Epithelial cell of esophagus (primary cell): Measurements from ENCODE around the gene SDHAF1.

Experiments used
- DNase-seq: peaks from one replicate; pipeline ENCODE4 v3.0.0; 2010; ENCODE audit warnings: low read depth
- H3K4me3 ChIP-seq: 2 replicates; pipeline ENCODE4 v1.5.1; 2011; ENCODE audit warnings: mild to moderate bottlenecking, low read length, control low read depth
- TF ChIP-seq, protein P1 (sequence below): IDR thresholded peaks from 2 replicates; pipeline ENCODE4 v1.5.1; 2011; ENCODE audit warnings: low read depth, mild to moderate bottlenecking, low read length, control low read depth, inconsistent platforms; ENCODE audit not compliant: insufficient read depth; ENCODE audit errors: missing control alignments

Gene SDHAF1

DNA sequence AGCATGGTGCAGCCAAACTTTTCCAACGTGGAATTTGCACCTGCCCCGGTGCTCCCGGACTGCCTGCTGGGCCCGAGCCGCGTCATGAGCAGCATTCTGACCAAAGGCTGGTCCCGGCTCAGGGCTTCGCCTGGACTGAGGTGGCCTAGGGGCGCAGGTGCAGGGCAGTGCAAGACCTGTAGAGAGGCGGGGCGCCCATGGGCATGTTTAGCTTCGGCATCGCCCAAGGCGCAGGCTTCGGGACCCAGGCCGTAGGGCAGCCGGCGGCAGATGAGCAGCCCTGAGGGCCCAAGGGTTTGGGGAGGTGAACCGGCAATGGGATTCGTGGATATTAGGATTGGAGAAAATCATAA, 35.0 kb upstream of the SDHAF1 start:
- no peak overlapping the region for H3K4me3 ChIP-seq
- TF ChIP-seq, protein P1, sequence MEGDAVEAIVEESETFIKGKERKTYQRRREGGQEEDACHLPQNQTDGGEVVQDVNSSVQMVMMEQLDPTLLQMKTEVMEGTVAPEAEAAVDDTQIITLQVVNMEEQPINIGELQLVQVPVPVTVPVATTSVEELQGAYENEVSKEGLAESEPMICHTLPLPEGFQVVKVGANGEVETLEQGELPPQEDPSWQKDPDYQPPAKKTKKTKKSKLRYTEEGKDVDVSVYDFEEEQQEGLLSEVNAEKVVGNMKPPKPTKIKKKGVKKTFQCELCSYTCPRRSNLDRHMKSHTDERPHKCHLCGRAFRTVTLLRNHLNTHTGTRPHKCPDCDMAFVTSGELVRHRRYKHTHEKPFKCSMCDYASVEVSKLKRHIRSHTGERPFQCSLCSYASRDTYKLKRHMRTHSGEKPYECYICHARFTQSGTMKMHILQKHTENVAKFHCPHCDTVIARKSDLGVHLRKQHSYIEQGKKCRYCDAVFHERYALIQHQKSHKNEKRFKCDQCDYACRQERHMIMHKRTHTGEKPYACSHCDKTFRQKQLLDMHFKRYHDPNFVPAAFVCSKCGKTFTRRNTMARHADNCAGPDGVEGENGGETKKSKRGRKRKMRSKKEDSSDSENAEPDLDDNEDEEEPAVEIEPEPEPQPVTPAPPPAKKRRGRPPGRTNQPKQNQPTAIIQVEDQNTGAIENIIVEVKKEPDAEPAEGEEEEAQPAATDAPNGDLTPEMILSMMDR = no peak
- no peak for DNase-seq

DNA sequence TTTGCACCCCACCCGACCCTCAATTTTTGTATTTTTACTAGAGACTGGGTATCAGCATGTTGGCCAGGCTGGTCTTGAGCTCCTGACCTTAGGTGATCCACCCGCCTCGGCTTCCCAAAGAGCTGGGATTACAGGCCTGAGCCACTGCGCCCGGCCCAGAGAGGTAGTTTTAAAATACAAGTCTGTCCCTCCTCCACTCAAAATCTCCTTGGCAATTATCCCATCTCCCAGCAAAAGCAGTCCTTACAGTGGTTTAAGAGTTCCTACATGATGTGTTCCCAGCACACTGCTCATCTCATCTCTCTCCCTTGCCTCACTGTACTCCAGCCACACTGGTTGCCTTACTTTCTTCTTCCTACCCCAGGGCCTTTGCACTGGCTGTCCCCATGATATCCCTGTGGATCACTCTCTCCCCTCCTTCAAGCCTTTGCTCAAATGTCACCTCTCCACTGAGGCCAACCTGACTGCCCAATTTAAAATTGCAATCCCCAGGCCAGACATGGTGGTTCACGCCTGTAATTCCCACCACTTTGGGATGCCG, 34.5 kb upstream of the SDHAF1 start:
- no peak for DNase-seq
- TF ChIP-seq, protein P1 = no peak
- H3K4me3 ChIP-seq = no peak overlapping the region

DNA sequence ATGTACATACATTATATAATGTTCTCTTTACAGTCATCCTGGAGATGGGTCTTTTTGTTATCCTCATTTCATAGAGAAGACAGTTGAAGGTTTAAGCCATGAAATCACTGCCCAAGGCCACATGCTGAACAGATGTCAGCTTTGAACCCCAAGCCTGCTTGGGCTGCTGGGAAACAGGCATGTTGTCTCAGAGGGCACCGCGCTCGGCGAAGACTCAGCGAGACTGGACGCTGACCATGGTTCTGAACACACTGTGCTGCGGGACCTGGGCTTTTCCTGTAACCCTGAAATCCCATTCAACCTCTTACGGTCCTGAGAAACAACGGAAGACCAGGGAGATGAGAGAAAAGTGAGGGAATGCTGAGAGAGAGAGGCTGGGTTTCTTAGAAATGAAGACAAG, 31.5 kb upstream of the SDHAF1 start:
- no peak overlapping the region for H3K4me3 ChIP-seq
- TF ChIP-seq, protein P1 = no peak
- peak; percentile 71 for DNase-seq

DNA sequence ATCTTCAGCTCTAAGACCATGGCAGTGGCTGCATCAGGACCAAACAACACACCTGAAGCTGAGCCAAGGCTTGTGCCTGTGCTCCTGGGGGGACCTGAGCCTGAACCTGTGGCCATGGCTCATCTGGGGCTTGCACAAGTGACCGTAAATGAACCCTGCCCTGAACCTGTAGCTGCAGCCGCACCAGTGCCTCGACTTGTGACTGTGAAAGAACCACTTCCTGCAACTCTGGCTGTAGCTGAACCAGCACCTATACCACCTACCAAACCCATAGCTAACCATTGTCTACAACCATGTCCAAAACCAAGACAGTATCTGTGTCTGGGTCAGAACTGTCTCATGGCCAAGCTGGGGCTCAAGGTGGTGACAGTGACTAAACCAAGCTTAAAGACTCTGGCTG, 28.2 kb upstream of the SDHAF1 start:
- TF ChIP-seq, protein P1 = no peak
- no peak overlapping the region for H3K4me3 ChIP-seq
- no peak for DNase-seq

DNA sequence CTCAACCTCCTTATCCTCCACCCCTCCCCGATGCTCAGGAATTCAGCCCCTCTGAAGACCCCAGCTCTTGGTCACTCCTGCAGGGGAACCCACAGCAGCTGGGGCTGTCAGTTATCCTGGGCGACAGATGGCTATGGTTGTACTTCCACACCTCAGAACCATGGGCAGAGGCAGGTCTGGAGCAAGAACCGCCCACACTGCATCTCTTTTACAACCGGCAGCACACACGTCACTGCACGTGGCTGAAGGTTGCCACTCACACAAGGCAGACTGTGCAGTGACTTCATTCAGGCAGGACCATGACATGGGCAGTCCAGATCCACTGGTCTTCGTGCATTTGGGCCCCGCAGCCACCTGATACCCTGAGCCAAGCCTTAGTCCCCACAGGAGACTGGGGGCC, 21.5 kb upstream of the SDHAF1 start:
- H3K4me3 ChIP-seq = no peak overlapping the region
- TF ChIP-seq, protein P1 = no peak
- no peak for DNase-seq

DNA sequence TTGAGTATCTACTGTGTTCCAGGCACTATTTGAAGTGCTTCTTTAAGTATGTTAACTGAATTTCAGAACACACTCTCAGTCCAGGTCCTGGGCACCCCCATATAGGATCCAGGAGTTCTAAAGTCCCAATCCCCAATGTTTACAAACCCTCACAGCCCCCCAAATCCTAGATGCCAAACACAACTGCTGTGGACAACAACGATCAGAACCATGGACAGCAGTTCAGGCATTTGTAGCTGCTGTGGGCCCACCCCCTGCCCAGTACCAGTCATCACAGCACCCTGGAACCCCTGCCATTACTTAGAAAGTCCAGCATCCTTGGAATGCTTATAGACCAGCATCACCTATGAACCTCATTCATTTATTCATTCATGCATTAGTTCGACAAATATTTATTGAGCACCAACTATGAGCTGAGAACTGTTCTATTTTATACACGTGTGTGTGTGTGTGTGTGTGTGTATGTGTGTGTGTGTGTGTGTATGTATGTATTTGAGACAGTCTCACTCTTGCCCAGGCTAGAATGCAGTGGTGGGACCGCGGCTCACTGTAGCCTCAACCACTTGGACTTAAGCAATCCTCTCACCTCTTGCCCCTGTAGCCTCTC, 19.3 kb upstream of the SDHAF1 start:
- DNase-seq = peak; percentile 36
- no peak overlapping the region for H3K4me3 ChIP-seq
- TF ChIP-seq, protein P1 = no peak
